GM12892 (cell line): ENCODE measurements around the gene MAP3K2.

Experiments used
- POLR2A ChIP-seq: IDR thresholded peaks from 2 replicates; pipeline ENCODE4 v1.6.1; 2011; ENCODE audit warnings: low read depth, low read length, control low read depth
- POLR2AphosphoS5 ChIP-seq: IDR thresholded peaks from 2 replicates; pipeline ENCODE4 v1.6.1; 2011; ENCODE audit warnings: low read depth, low read length, control low read depth

DNA sequence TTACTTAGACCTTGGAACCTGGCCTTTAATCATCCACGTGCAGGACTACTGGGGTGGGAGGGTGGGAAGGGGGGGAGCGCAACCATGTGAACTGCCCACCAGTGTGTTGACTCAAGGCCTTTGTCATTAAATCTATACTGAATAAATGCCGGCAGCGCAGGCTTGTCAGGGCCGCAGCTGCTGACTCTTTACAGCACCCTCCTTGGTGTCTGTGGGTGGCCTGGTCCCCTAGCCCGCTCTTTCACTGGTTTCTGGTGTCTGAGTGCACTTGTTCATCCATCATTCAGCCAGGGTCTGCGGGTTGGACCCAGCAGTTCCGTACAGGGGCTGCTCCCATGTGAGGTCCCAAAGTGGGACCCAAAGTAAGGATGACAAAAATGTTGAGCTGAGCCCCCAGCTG, 11.5 kb downstream of the MAP3K2 start:
- TF ChIP-seq POLR2A (no peak), POLR2AphosphoS5 (no peak)
